ENCODE results near the gene SLC26A6. TPM values are rescaled to one million over a fixed set of nuclear protein-coding genes. Genes with fewer than 3 reads are reported as not detected.

The SLC26A6 gene
- total RNA-seq, 1 donor from 2014 or later = 76.1 TPM

- Mint-ChIP-seq H3K4me3 (ENCODE audit: unreplicated experiment) (peak overlapping the region; percentile 70), H3K4me1 (ENCODE audit: unreplicated experiment) (peaks cover 12% of the 10 kb centered on the region), H3K36me3 (ENCODE audit: low read depth, unreplicated experiment) (peaks cover 45% of the 10 kb centered on the region), H3K27ac (ENCODE audit: unreplicated experiment) (no peak overlapping the region), H3K9me3 (ENCODE audit: unreplicated experiment) (no peaks in the 10 kb centered on the region), H3K27me3 (ENCODE audit: unreplicated experiment) (peaks cover 11% of the 10 kb centered on the region)
- TF ChIP-seq, protein P1, sequence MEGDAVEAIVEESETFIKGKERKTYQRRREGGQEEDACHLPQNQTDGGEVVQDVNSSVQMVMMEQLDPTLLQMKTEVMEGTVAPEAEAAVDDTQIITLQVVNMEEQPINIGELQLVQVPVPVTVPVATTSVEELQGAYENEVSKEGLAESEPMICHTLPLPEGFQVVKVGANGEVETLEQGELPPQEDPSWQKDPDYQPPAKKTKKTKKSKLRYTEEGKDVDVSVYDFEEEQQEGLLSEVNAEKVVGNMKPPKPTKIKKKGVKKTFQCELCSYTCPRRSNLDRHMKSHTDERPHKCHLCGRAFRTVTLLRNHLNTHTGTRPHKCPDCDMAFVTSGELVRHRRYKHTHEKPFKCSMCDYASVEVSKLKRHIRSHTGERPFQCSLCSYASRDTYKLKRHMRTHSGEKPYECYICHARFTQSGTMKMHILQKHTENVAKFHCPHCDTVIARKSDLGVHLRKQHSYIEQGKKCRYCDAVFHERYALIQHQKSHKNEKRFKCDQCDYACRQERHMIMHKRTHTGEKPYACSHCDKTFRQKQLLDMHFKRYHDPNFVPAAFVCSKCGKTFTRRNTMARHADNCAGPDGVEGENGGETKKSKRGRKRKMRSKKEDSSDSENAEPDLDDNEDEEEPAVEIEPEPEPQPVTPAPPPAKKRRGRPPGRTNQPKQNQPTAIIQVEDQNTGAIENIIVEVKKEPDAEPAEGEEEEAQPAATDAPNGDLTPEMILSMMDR (IDR thresholded peaks at IDR 0.05; ENCODE audit: unreplicated experiment) = no peak
- no peak for DNase-seq (ENCODE audit: low spot score)
Measured at GRCh38 chr3:48628277-48629017, 6.8 kb downstream of the SLC26A6 start.

DNA sequence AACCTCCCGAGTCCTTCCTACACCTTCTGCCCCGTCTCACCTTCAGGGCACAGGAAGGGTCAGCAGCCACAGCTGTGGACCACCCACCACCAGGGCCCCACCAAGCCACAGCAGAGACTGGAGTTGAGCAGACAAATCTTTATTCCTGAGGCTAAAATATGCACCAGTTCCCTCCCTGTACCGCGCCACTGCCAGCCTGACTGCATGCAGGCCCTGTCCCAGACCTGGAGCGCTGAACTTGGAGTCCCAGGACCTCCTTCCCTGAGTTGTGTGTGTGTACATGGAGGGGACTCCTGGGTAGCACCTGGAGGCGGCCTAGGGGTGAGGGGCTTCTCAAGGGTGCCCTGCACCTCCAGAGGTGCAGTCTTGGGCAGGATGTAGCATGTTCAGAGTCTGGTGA is 9.7 kb downstream of the SLC26A6 start:
- no peak overlapping the region for H3K4me3 Mint-ChIP-seq (ENCODE audit: unreplicated experiment)
- H3K27me3 Mint-ChIP-seq (ENCODE audit: unreplicated experiment) = peaks cover 8% of the 10 kb centered on the region
- DNase-seq (ENCODE audit: low spot score) = no peak
- H3K36me3 Mint-ChIP-seq (ENCODE audit: low read depth, unreplicated experiment) = peaks cover 37% of the 10 kb centered on the region
- H3K4me1 Mint-ChIP-seq (ENCODE audit: unreplicated experiment) = peaks cover 12% of the 10 kb centered on the region
- TF ChIP-seq, protein P1 (IDR thresholded peaks at IDR 0.05; ENCODE audit: unreplicated experiment) = no peak
- H3K9me3 Mint-ChIP-seq (ENCODE audit: unreplicated experiment) = no peaks in the 10 kb centered on the region
- no peak overlapping the region for H3K27ac Mint-ChIP-seq (ENCODE audit: unreplicated experiment)

- H3K36me3 Mint-ChIP-seq (ENCODE audit: low read depth, unreplicated experiment) = peaks cover 38% of the 10 kb centered on the region
- H3K4me1 Mint-ChIP-seq (ENCODE audit: unreplicated experiment) = peaks cover 12% of the 10 kb centered on the region
- H3K27me3 Mint-ChIP-seq (ENCODE audit: unreplicated experiment) = peaks cover 8% of the 10 kb centered on the region
- H3K4me3 Mint-ChIP-seq (ENCODE audit: unreplicated experiment) = peak overlapping the region; percentile 56
- no peak for DNase-seq (ENCODE audit: low spot score)
- TF ChIP-seq, protein P1 (IDR thresholded peaks at IDR 0.05; ENCODE audit: unreplicated experiment) = no peak
- H3K9me3 Mint-ChIP-seq (ENCODE audit: unreplicated experiment) = no peaks in the 10 kb centered on the region
- H3K27ac Mint-ChIP-seq (ENCODE audit: unreplicated experiment) = peak overlapping the region; percentile 24
Measured at GRCh38 chr3:48624767-48625166, 10.5 kb downstream of the SLC26A6 start.

GRCh38 chr3:48623851-48624547 is 11.3 kb downstream of the SLC26A6 start:
- H3K4me1 Mint-ChIP-seq (ENCODE audit: unreplicated experiment) = peaks cover 12% of the 10 kb centered on the region
- H3K27ac Mint-ChIP-seq (ENCODE audit: unreplicated experiment) = peak overlapping the region; percentile 9
- no peak for DNase-seq (ENCODE audit: low spot score)
- peaks cover 6% of the 10 kb centered on the region for H3K27me3 Mint-ChIP-seq (ENCODE audit: unreplicated experiment)
- no peak overlapping the region for H3K4me3 Mint-ChIP-seq (ENCODE audit: unreplicated experiment)
- TF ChIP-seq, protein P1 (IDR thresholded peaks at IDR 0.05; ENCODE audit: unreplicated experiment) = no peak
- peaks cover 31% of the 10 kb centered on the region for H3K36me3 Mint-ChIP-seq (ENCODE audit: low read depth, unreplicated experiment)
- no peaks in the 10 kb centered on the region for H3K9me3 Mint-ChIP-seq (ENCODE audit: unreplicated experiment)

GRCh38 chr3:48621461-48621869 is 13.8 kb downstream of the SLC26A6 start, which contains the start of gene TMEM89:
Gene TMEM89, minus strand, starts transcription at chr3:48621769. Its CDS starts 13 bp downstream, at chr3:48621756.
- TF ChIP-seq, protein P1 (IDR thresholded peaks at IDR 0.05; ENCODE audit: unreplicated experiment) = no peak
- DNase-seq (ENCODE audit: low spot score) = no peak
- peaks cover 4% of the 10 kb centered on the region for H3K9me3 Mint-ChIP-seq (ENCODE audit: unreplicated experiment)
- H3K27me3 Mint-ChIP-seq (ENCODE audit: unreplicated experiment) = peaks cover 4% of the 10 kb centered on the region
- H3K36me3 Mint-ChIP-seq (ENCODE audit: low read depth, unreplicated experiment) = peaks cover 25% of the 10 kb centered on the region
- peak within 1 kb of the TSS; percentile 15 for H3K4me3 Mint-ChIP-seq (ENCODE audit: unreplicated experiment)
- H3K27ac Mint-ChIP-seq (ENCODE audit: unreplicated experiment) = no peak within 1 kb of the TSS
- peaks cover 12% of the 10 kb centered on the region for H3K4me1 Mint-ChIP-seq (ENCODE audit: unreplicated experiment)
